GOT3 (cell line): ENCODE measurements around the gene SUPT3H.

Experiments
- DNase-seq: peaks from one replicate; lab custom pipeline; 2025; ENCODE audit warnings: mixed read lengths; lab: John Stamatoyannopoulos, UW

Gene SUPT3H

GRCh38 chr6:45388328-45388727 lies 10.6 kb upstream of the SUPT3H start:
- DNase-seq, result no peak

- no peak for DNase-seq
Measured at GRCh38 chr6:45387236-45387635, 9.5 kb upstream of the SUPT3H start.

- DNase-seq, result no peak
Measured at GRCh38 chr6:45386501-45386900, 8.8 kb upstream of the SUPT3H start.

- no peak for DNase-seq
Measured at GRCh38 chr6:45382391-45382790, 4.7 kb upstream of the SUPT3H start.

GRCh38 chr6:45378334-45378926 lies 696 bp upstream of the SUPT3H start:
- no peak for DNase-seq

- DNase-seq, result no peak
Measured at GRCh38 chr6:45377043-45377553, 636 bp downstream of the SUPT3H start.

- DNase-seq, result no peak
Measured at GRCh38 chr6:45376310-45377042, 1.3 kb downstream of the SUPT3H start.

- DNase-seq, result no peak
Measured at GRCh38 chr6:45375449-45375848, 2.3 kb downstream of the SUPT3H start.

GRCh38 chr6:45371924-45372573 lies 5.7 kb downstream of the SUPT3H start:
- no peak for DNase-seq

- DNase-seq, result no peak
Measured at GRCh38 chr6:45369870-45370269, 7.9 kb downstream of the SUPT3H start.

- DNase-seq, result no peak
Measured at GRCh38 chr6:45367999-45368398, 9.7 kb downstream of the SUPT3H start.

- no peak for DNase-seq
Measured at GRCh38 chr6:45366534-45366933, 11.2 kb downstream of the SUPT3H start.

GRCh38 chr6:45365036-45365435 lies 12.7 kb downstream of the SUPT3H start:
- DNase-seq, result no peak

GRCh38 chr6:45364466-45364865 lies 13.3 kb downstream of the SUPT3H start:
- DNase-seq, result no peak

GRCh38 chr6:45353654-45354053 lies 24.1 kb downstream of the SUPT3H start:
- DNase-seq, result no peak

GRCh38 chr6:45351667-45352066 lies 26.1 kb downstream of the SUPT3H start:
- DNase-seq, result no peak

- DNase-seq, result no peak
Measured at GRCh38 chr6:45351076-45351475, 26.7 kb downstream of the SUPT3H start.

GRCh38 chr6:45350186-45350710 lies 27.5 kb downstream of the SUPT3H start:
- DNase-seq, result no peak

- no peak for DNase-seq
Measured at GRCh38 chr6:45344900-45345299, 32.8 kb downstream of the SUPT3H start.

GRCh38 chr6:45328523-45328922 lies 49.2 kb downstream of the SUPT3H start:
- no peak for DNase-seq

GRCh38 chr6:45327956-45328522 lies 49.7 kb downstream of the SUPT3H start, which contains the start of gene RUNX2:
Gene RUNX2 (plus strand): TSS chr6:45328330. CDS start chr6:45328727, 397 bp downstream.
- DNase-seq, result no peak

- DNase-seq, result no peak
Measured at GRCh38 chr6:45326698-45327417, 50.9 kb downstream of the SUPT3H start.
